Stomach (tissue), 4 donors: ENCODE data around the gene GPR61.

Experiments used
- CTCF ChIP-seq, 7 experiments: fragments of 450-650 bp in 4 of 7; fragments of 200-600 bp in 3 of 7; sonication (generic) in 3 of 7; IDR thresholded peaks; one replicate each; pipeline ENCODE4 v1.5.1; 2016 to 2019; ENCODE audit warnings: antibody characterized with exemption in 7 of 7, control low read depth in 2 of 7, mild to moderate bottlenecking in 1 of 7
- EP300 ChIP-seq: sonication (generic); formaldehyde crosslinking; IDR thresholded peaks from one replicate; pipeline ENCODE4 v1.6.1; 2017; ENCODE audit warnings: antibody characterized with exemption
- POLR2A ChIP-seq, 4 donors: fragments of 450-650 bp; IDR thresholded peaks; one replicate each; pipeline ENCODE4 v1.6.1; 2016; ENCODE audit warnings: antibody characterized with exemption in 4 of 4, control low read depth in 2 of 4, mild to moderate bottlenecking in 1 of 4, moderate library complexity in 1 of 4
- POLR2AphosphoS5 ChIP-seq, 3 donors: sonication (generic); formaldehyde crosslinking; IDR thresholded peaks; one replicate each; pipeline ENCODE4 v1.6.1; 2016; ENCODE audit warnings: antibody characterized with exemption in 3 of 3

- TF ChIP-seq POLR2AphosphoS5 (IDR thresholded peaks at IDR 0.05) (no peak), POLR2A (IDR thresholded peaks at IDR 0.05) (no peak), CTCF (IDR thresholded peaks at IDR 0.05) (no peak), EP300 (no peak)
Observed at GRCh38 chr1:109490934-109491302, 48.8 kb upstream of the GPR61 start.
